ENCODE data around the gene ADCY2.

The ADCY2 gene

DNA sequence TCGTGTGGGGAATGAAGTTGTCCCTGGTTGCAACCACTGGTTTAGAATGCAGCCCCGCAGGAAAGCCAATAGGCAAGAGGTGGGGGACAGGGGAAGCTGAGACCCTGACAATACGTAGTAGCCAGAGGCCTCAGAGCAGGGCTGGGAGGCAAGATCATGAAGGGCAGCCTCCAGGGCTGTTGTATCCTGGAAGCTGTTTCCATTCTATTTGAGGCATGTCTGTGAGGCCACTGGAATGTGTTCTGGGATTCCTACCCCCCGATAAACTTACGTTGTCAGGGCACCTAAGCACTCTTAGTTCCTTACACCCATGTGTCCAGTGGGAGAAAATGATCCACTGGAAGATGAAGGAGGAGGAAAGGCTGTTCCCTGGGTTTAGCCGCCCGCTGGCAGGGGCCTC lies 277.7 kb downstream of the ADCY2 start:
- no peak for DNase-seq

DNA sequence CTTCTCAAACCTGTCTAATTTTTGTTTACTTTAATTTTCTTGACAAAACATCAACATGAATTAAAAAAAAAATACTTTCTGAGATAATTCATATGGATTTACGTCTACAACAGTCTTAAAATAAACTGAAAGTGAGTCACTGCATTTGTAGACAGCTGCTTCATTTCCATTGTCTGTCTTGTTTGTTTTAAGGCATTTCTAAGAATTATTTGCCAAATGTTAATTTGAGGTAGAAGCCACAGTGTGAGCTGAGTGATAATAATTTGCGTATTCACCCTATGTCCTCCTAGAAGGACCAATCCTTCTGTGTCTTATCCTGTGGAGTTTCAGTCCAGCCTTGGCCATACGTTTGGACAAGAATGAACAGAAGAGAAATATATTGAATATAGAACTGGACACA lies 280.5 kb downstream of the ADCY2 start:
- DNase-seq: no peak

DNA sequence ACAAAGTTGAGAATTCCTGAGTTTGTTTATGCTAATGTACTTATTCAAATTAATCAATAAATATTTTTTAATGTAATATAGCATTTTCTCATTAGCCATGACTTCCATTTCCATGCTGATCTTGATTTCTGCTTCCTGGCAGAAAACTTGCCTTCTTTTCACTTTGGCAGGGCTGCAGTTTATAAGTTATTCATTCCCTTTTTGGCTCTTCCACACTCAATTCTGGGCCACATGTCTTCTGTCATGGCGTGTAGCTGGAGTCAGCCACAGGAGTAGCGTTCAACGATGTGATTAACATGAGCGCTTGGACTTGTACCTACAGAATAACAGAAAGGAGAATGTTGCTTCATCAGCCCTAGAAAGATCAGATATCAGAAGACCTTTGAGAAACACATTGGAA lies 282.1 kb downstream of the ADCY2 start:
- DNase-seq: no peak

DNA sequence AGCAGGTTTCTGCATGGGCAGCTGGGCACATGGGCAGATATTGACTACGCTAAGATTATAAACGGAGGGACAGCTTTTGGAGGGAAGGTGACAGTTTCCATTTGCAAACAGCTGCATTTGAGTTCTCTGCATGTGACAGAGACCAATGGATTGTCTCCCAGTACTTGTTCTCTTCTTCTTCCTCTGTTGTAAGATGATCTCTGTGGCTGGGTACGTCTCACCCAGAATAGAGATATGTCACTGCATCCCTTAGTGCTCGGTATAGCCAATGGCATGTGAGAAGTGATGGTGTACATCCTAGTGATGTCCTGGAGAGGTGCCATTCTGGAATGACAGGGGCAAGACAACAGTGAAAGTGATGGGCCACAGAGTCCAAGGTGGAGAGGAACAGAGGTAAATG lies 283.7 kb downstream of the ADCY2 start:
- no peak for DNase-seq

DNA sequence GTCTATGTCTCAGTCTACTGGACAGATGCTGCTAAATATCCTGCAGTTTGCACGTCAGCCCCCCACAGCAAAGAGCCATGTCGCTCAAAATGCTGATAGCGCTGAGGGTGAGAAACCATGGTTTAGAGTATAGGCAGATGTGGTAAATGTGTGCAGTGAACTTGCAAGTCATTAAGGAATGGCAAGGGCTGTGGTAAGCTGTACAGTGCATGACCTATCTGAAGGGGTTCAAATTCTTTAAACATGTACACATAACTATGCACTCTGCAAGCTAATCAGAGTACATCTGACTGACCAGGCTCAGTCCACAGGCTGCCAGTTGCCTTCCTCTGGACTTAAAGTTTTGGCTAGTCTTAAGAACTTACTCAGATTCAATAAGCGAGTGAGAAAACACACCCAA lies 284.3 kb downstream of the ADCY2 start:
- DNase-seq: no peak

DNA sequence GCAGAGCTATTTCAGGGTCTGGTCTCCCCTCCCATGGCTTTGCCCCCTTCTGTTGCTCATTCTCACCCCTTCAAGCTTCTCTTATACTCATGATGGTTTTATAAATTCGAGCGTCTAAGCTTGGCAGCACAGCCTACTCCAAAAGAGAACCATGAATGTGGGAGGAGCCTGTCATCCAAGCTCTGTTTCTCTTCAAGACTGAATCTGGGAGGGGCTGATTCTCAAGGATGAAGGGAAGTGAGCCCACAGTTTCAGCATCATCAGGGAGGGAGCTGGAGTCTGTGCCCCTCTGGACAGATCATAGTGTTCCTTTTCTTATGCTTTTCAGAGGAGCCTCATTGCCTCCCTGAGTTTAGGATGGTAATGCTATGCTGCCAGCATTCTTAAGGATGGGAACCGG lies 286.4 kb downstream of the ADCY2 start:
- DNase-seq: no peak

DNA sequence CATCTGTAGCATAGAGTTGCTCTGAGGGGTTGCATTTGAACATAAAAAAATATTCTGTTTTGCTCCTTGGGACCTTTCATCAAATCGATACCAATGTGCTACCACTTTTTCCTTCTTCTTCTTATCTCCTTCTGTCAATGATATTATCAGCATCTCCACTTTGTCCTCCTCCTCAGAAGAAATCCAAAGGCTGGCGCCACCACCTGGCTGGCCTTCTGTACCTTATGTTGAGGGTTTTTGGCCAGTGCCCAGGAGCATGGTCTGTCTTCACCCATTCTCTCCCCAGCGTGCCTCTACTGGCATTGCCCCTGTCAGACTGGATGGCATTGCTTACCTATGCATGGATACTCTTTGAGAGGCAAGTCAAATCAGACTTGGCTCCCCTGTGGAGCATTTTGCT lies 287.8 kb downstream of the ADCY2 start:
- no peak for DNase-seq

DNA sequence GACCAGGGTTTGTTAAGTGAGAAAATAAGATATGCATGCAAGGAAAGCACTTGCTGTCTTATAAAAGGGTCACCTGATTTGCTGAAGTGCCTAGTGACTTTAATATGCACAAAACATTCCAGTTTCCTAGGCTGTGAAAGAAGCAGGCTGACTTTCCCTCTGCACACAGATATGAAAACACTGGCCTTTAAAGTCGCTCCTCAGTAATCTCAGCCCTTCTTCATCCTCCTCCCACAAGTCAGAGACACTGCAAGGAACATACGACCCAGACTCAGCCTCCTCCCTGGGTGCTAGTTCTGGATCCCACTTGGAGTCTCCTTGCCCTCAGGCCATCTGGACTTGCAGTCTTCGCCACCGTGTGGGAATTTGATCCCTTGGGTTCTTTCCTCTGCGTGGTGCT lies 288.9 kb downstream of the ADCY2 start:
- DNase-seq: no peak

DNA sequence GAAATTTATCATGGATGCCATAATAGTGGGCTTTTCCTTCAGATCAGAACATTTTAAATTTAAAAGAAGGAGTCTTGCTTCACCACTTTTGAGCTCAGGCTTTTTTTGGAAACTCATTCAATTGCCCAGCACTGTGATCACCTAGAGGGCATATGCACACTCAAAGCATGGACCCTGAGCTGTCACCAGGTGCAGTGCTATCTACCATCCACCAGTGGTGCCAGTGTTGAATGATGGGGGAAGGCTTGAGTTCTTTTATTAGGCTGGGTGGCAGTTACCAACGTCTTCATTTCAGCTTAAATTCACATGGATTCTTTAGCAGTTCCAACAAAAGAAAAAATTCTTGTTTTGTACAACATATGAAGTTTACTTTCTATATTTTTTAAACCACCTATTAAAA lies 290.9 kb downstream of the ADCY2 start:
- no peak for DNase-seq

DNA sequence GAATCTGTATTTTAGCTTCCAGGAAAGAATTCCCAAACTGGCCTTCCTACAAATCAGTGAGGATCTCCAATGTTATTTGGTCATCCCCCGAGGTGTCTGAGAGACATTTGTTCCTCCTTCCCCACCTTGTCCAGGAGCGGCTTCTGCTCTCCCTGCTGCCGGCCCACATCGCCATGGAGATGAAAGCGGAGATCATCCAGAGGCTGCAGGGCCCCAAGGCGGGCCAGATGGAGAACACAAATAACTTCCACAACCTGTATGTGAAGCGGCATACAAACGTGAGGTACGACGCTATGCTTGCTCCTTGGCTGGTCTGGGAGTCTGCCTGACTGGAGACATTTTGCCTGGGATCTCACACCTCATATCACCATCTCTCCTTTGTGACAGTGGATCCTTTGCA lies 294.6 kb downstream of the ADCY2 start:
- no peak for DNase-seq

DNA sequence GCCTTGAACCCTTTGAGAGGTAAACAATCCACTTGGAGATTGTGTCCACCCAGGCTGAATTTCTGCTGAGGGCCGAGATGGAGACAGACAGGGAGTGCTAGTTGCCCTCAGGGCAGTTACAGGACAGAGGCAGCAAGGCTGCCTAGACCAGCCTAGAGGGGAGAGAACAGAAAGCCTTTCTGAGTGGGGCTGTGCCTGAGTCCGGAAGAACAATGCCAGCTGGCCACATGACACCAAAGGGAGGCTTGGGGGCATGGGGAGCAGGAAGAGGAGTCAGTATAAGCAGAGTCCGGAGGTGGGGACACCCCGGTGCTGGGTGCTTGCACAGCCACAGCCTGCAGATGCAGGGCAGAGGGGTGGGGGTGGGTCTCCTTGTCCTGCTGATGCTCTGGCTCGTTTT lies 309.3 kb downstream of the ADCY2 start:
- DNase-seq: no peak

DNA sequence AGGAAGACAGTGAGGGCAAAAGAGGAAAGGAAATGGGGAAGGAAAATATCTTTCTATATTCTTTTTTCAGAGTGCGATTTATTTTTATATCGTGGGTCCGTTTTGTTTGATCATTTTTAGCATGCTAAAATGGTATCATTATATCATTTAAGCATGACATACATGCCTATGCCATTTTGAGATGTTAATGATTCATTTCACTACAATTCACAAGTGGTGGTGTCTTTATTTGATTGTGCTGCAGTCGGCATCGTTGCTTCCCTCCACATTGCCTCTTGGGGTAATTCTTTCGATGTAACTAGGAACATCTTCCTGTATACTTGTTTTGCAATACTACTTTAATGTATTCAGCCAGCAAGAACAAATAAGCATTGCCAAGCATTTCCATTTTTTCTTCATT lies 309.8 kb downstream of the ADCY2 start:
- no peak for DNase-seq

DNA sequence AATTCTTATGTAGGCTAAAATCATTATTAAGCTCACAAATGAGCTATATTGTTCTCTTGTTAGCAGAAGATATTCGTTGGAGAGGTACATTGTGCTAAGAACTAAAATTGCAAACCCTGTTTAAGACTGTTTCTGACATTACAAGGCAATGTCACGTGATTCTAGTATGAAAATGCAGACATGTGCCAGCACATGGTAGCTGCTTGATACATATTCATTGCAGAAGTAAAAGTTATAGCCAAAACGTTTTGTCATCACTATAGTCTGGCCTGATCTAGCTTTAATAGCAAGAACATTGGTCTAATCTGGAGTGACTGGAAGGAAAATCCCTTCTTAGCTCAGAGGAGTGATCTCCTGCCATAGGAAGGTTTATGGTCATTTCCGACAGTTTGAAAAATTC lies 310.3 kb downstream of the ADCY2 start:
- no peak for DNase-seq

DNA sequence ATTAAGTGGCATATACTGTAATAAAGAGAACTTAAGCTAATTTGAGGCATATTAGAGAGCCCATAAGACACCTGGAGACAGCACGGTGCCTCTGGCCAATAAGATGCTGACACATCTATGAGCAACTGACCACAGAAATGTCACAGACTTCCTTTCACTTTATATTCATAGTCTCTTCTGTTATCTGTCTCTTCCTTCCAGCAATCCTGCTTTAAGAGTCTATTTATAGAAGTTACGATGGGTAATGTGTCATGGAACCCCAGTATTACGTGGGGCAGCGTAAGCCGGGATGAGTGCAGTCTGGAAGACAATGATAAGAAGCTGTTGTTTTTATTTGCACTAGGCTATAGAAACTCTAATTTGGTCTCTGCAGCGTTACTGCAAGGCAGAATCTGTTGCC lies 318.2 kb downstream of the ADCY2 start:
- DNase-seq: no peak

DNA sequence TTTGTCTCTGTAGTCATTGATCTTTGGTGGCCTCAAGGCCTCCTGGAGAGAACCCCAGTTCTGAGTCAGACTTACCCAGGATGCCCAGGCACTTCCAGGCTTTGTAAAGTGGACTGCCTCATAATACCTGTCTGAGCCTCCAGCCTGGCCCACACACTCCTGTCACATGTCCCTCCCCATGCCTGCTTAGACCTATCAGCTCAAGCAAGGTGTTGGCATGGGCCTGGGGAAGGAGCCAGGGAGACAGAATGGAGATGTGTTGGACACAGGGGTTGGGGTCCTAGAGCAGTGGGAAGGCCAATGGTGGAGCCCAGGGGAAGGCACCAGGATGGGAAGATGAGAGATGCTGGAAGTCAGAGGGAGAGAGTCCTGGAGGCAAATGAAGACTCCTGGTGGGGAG lies 318.8 kb downstream of the ADCY2 start:
- DNase-seq: no peak

DNA sequence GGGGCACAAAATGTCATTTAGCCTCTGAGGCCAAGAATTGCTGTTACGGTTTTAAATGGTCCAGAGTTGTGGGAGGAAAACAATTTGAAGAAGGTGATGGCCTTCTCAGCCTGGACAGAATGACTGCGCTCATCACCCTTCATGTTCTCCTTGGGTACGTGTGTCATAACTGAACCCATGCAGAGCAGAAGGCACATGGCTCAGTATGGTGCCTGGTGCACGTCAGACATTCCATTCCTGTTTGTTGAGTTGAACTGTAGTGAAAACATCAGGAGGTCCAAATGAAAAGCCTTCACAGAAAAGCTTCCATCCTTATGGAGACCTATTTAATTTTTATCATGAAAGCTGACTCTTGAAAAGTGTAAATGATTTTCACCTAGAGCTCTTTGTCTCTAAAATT lies 321.8 kb downstream of the ADCY2 start:
- DNase-seq: no peak

DNA sequence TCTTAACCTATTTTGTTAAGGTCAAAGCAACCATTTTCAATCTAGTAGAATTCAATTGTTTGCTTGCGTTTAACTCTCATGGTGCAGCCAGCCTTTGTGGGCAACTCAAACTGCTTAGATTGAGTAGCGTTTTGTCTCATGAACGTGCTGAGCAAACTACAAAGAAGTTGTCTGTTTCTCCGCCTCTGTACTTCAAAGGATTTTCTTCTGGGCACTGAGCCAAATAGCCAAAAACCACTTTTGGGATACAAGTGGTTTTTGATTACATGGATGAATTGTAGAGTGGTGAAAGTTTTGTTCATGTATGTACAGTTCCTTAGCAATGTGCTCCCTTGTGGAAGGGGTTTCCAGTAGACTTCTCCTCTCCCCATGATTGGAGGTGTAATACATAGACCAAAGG lies 332.1 kb downstream of the ADCY2 start:
- DNase-seq: no peak

DNA sequence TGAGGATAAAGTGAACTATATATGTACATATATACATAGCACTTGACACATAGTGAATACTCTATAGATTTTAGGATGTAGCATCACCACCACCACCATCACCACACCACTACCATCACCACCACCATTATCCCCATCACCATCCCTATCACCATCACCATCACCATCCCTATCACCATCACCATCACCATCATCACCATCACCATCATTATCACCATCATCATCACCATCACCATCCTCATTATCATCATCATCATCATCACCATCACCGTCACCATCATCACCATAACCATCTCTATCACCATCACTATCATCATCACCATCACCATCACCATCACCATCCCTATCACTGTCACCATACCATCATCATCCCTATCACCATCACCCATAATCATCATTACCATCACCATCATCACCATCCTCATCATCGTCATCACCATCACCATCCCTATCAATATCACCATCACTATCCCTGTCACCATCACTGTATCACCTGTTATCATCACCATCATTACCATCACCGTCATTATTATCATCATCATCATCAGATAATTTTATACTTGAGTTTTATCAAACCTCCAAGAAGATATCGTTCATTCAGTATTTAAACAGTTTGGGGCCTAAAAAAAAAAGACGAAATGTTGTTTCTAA lies 345.6 kb downstream of the ADCY2 start:
- DNase-seq: no peak

DNA sequence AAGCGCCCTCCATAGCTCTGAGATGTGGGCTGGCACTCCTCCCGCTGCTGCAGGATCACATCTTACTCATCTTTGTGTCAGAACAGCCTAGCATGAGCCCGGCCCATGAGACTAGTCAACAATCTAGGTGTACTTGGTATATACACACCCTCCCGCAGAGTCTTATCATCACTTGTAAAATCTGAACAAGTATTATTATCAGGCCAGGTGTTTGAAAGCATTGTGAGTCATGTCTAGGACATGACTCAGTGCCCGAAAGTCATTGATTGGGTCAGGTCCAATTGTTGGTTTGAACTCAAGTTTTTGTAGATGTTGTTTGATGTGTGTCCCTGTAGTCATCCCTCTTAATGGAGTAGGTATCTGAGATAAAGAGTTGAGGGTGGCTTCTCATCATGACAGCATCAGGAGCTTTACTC lies 346.3 kb downstream of the ADCY2 start:
- DNase-seq: no peak

DNA sequence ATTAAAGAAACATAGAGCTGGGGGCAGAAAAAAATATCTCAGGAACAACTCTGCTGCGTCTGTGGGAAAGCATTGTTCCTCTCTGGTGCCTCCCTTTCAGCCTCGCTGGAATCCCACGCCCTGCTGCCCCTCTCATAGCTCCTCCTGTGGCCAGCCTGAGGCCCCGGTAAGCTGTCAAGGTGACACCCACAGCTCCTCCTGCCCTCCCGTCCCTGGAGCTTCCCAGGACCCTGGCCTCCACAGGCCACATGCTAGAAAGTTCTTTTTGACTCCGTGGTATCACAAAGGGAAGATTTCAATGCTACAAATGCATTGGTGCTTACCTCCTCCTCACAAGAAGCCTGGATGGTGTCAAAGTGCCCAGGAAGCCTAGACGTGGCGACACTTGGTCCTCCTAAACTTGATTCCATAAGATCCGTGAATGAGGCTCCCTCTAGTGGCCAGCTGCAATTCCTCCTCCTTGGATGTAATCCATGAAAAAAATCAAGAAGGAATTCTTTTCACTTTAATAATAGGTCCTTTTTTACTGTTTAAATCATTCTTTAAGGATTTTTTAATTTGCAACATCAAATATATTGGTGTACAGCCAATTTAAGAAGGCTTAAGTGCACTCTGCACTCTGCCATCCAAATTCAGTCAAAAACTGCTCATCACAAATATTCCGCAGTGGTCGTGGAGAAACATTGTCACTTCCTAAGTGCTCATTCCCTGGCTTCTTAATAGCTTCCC lies 350.1 kb downstream of the ADCY2 start:
- peak; percentile 53 to 81 for DNase-seq

DNA sequence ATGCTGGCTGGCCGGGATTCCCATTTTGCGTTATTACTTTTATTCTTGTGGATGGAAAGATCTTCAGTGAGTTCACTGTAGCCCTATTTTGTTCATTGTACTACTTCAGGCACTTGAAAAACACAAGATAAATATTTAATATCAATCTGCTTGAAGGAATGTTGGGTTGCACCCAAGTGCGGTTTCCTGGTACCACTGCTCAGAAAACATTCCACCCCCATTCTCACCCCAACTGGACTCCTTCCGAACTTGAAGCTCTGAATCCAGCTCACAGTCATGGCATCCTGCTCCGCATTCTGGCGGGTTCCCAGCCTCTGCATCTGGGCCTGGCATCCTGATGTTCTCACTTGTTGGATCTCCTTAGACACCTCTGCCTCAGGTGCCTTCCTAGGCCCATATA lies 351.8 kb downstream of the ADCY2 start:
- DNase-seq: no peak

DNA sequence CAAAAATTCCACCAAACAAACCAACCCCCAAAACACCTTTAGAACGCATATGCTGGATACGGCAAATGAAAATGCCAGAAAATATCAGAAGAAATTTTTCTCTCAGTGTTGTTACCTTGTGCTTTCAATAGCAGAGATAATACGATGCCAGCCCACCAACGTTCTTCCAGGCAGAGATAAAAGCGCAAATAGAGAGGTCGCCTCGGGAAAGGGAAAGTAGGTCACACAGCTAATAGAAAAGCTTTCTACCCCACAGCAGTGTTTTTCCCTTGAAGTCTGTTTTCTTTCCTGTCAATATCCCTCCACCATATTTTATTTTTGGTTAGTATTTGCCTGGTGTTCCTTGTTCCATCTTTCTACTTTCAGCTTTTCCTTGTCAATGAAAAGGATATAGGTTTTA lies 353.7 kb downstream of the ADCY2 start:
- DNase-seq: no peak

DNA sequence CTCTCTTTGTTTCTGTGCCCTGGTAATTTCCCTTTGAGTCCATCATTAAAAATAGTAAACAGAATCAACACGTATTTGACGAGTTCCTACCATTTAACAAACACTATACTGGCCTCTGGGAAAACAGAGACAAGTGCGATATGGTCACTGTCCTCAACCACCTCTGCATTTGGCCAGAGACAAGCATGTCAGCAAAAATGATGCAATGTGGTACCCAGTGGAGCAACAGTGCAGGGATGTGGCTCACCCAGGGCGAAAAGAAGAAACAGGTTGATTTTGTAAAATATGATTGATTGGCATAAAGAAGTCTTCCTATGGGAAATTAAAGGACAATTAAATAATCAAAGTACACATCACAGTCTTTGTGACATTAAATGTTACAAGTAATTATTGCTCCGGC lies 355.9 kb downstream of the ADCY2 start:
- no peak for DNase-seq

DNA sequence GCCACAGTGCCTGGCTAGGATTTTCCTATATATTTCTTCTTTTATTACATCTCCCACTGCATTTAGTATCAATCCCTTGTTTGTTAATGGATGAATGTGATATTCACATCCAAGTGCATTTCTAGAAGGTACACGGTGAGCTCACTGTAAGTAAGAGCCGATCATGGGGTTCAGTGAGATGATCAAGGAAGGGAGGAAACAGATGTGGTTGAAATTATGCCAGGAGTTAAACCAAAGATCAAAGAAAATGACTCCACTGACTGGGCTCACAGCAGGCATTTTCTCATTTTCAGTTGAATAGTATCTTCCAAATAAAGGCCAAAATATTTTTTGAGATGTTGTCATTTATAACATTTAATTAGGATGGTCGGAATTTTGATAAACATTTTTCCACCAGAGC lies 357.2 kb downstream of the ADCY2 start:
- no peak for DNase-seq

DNA sequence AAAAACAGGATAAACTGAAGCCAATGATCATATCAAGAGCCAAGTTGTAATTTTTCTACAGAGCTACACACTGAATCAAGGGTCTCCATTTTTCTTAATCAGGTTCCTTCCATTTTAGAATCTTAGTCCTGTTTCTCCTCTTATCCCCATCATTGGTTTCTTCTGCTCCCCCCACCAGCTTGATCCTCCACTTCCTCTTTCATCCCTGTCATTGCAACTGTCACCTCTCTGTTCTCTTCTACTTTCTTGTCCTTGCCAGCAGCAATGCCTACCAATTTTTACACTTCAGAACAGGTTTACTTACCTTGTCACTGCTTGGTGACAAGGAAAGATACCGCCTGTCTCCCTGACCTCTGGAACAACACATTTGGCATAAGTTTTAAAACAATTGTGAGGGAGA lies 357.7 kb downstream of the ADCY2 start:
- DNase-seq: no peak
